ENCODE data around the gene ING3. TPM values are rescaled to one million over a fixed set of nuclear protein-coding genes. Genes with fewer than 3 reads are reported as not detected.

The ING3 gene
- polyA plus RNA-seq, 1 donor (not counting 4 experiments of a cell fraction or from before 2014, with no cell fraction given), result 9.0 TPM

DNA sequence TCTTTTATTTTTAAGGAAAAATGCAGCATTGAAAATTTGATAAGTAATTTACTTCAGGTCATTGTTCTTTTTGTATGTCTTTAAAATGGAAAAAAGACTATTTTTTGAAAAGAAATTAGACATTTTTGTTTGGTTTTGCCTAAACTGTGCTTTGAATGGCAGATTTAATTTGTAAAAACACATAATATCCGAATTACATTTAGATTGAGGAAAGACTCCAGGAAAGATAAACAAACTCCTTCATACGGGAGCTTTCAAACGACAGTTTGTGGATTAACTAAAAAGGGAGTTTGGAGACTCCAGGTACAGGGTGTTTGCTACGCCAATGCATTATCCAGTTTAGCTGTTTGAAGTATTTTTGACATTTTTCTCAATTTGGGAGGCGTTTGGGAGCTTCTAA, 74.0 kb downstream of the ING3 start:
- Histone ChIP-seq H3K36me3 (ENCODE audit: control insufficient read depth in 2 of 2, extremely low read depth in 1 of 2, insufficient read depth in 2 of 2, low read length in 2 of 2) (no peaks in the 10 kb centered on the region), H3K79me2 (ENCODE audit: control insufficient read depth, insufficient read depth, low read length) (no peaks in the 10 kb centered on the region), H3K4me2 (ENCODE audit: control insufficient read depth, extremely low read depth, insufficient read depth, low read depth, low read length) (no peak overlapping the region), H3K27me3 (ENCODE audit: control insufficient read depth, extremely low read depth, insufficient read depth, low read length) (no peaks in the 10 kb centered on the region), H4K20me1 (ENCODE audit: control insufficient read depth, extremely low read depth, insufficient read depth, low read length) (no peaks in the 10 kb centered on the region), H3K4me3 (ENCODE audit: control insufficient read depth in 2 of 3, extremely low read depth in 1 of 3, insufficient read depth in 2 of 3, low read depth in 1 of 3, low read length in 3 of 3) (no peak overlapping the region), H3K9ac (ENCODE audit: control insufficient read depth, extremely low read depth, insufficient read depth, low read length) (no peak overlapping the region), H3K9me3 (ENCODE audit: control insufficient read depth, low read depth, low read length) (no peaks in the 10 kb centered on the region), H3K4me1 (ENCODE audit: control insufficient read depth, extremely low read depth, insufficient read depth, low read length) (no peaks in the 10 kb centered on the region), H2AFZ (ENCODE audit: control insufficient read depth, low read length) (no peak overlapping the region), H3K27ac (ENCODE audit: control insufficient read depth, insufficient read depth, low read length) (no peak overlapping the region), H3K9me1 (ENCODE audit: control insufficient read depth, extremely low read depth, insufficient read depth, low read length) (no peaks in the 10 kb centered on the region)
- no peak for FAIRE-seq
- TF ChIP-seq, protein P1, sequence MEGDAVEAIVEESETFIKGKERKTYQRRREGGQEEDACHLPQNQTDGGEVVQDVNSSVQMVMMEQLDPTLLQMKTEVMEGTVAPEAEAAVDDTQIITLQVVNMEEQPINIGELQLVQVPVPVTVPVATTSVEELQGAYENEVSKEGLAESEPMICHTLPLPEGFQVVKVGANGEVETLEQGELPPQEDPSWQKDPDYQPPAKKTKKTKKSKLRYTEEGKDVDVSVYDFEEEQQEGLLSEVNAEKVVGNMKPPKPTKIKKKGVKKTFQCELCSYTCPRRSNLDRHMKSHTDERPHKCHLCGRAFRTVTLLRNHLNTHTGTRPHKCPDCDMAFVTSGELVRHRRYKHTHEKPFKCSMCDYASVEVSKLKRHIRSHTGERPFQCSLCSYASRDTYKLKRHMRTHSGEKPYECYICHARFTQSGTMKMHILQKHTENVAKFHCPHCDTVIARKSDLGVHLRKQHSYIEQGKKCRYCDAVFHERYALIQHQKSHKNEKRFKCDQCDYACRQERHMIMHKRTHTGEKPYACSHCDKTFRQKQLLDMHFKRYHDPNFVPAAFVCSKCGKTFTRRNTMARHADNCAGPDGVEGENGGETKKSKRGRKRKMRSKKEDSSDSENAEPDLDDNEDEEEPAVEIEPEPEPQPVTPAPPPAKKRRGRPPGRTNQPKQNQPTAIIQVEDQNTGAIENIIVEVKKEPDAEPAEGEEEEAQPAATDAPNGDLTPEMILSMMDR (optimal IDR thresholded peaks at IDR 0.05 in 1 of 3, IDR thresholded peaks at IDR 0.05 in 1 of 3, conservative IDR thresholded peaks at IDR 0.05 in 1 of 3; ENCODE audit: extremely low read depth in 1 of 3, insufficient read depth in 2 of 3, low read length in 3 of 3), result no peak
- no peak for TF ChIP-seq EZH2 (IDR thresholded peaks at IDR 0.05; ENCODE audit: low read length)
- no peak for DNase-seq (ENCODE audit: low read depth, low spot score)
- dilution Hi-C loops (cut with MboI; ENCODE audit: extremely low pct_ligation_motif_present, low sequenced_read_pairs), result no loop called here

DNA sequence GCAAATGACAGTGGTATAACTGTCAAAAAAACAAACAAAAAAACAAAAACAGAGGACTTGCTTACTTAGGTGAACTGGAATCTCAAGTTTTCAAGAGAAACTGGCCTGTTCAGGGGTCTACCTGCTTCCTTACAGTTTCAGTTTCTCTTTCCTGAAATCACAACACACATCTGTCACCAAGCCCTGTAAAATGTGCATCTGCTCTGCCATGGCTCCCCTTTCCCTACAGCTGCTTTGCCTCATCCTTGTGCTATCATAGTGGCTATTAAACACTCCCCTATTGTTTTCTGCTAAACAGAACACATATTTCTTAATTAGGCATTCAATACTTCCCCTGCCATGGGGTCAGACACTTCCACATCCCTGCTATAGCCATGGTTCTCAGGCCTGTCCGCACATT, 75.6 kb downstream of the ING3 start:
- H3K4me2 ChIP-seq (ENCODE audit: control insufficient read depth, extremely low read depth, insufficient read depth, low read depth, low read length), result no peak overlapping the region
- no peak overlapping the region for H3K4me3 ChIP-seq (ENCODE audit: control insufficient read depth in 2 of 3, extremely low read depth in 1 of 3, insufficient read depth in 2 of 3, low read depth in 1 of 3, low read length in 3 of 3)
- no peak for TF ChIP-seq EZH2 (IDR thresholded peaks at IDR 0.05; ENCODE audit: low read length)
- TF ChIP-seq, protein P1 (optimal IDR thresholded peaks at IDR 0.05 in 1 of 3, IDR thresholded peaks at IDR 0.05 in 1 of 3, conservative IDR thresholded peaks at IDR 0.05 in 1 of 3; ENCODE audit: extremely low read depth in 1 of 3, insufficient read depth in 2 of 3, low read length in 3 of 3), result no peak
- H3K36me3 ChIP-seq (ENCODE audit: control insufficient read depth in 2 of 2, extremely low read depth in 1 of 2, insufficient read depth in 2 of 2, low read length in 2 of 2), result no peaks in the 10 kb centered on the region
- no peak for FAIRE-seq
- dilution Hi-C loops (cut with MboI; ENCODE audit: extremely low pct_ligation_motif_present, low sequenced_read_pairs), result no loop called here
- no peaks in the 10 kb centered on the region for H3K27me3 ChIP-seq (ENCODE audit: control insufficient read depth, extremely low read depth, insufficient read depth, low read length)
- H3K79me2 ChIP-seq (ENCODE audit: control insufficient read depth, insufficient read depth, low read length), result no peaks in the 10 kb centered on the region
- no peak for DNase-seq (ENCODE audit: low read depth, low spot score)
- no peaks in the 10 kb centered on the region for H3K9me1 ChIP-seq (ENCODE audit: control insufficient read depth, extremely low read depth, insufficient read depth, low read length)
- H4K20me1 ChIP-seq (ENCODE audit: control insufficient read depth, extremely low read depth, insufficient read depth, low read length), result no peaks in the 10 kb centered on the region
- no peak overlapping the region for H3K9ac ChIP-seq (ENCODE audit: control insufficient read depth, extremely low read depth, insufficient read depth, low read length)
- H2AFZ ChIP-seq (ENCODE audit: control insufficient read depth, low read length), result no peak overlapping the region
- no peaks in the 10 kb centered on the region for H3K4me1 ChIP-seq (ENCODE audit: control insufficient read depth, extremely low read depth, insufficient read depth, low read length)
- no peaks in the 10 kb centered on the region for H3K9me3 ChIP-seq (ENCODE audit: control insufficient read depth, low read depth, low read length)
- H3K27ac ChIP-seq (ENCODE audit: control insufficient read depth, insufficient read depth, low read length), result no peak overlapping the region

Data from keratinocyte (primary cell).